ENCODE data around the gene ZNRF3. TPM values are rescaled to one million over a fixed set of nuclear protein-coding genes. Genes with fewer than 3 reads are reported as not detected.
A peak's percentile ranks its signal among the peaks of the same experiment; 100 is the strongest.

ZNRF3 gene
- total and polyA plus RNA-seq, 12 donors, result 1.8 to 7.7 (median 6.2) TPM

DNA sequence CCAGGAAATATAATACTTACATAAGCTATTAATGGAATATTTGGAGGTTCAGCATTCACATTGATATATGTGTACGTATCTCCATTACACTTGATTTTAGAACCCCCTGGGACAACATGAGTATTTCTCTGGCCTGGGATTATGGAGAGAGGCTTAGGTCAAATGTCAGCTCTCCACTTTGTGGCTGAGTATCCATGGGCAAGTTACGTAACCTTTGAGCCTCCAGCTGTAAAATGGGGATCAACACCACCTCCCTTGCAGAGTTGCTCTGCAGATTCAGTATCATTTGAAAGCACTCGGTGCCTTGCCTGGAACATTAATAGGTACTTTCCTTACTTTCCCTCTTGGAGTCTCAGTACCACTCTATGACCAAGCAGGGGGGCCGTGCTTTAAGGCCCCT is 145.1 kb downstream of the ZNRF3 start:
- H3K9me3 ChIP-seq, result no peaks in the 10 kb centered on the region
- TF ChIP-seq, protein P1, sequence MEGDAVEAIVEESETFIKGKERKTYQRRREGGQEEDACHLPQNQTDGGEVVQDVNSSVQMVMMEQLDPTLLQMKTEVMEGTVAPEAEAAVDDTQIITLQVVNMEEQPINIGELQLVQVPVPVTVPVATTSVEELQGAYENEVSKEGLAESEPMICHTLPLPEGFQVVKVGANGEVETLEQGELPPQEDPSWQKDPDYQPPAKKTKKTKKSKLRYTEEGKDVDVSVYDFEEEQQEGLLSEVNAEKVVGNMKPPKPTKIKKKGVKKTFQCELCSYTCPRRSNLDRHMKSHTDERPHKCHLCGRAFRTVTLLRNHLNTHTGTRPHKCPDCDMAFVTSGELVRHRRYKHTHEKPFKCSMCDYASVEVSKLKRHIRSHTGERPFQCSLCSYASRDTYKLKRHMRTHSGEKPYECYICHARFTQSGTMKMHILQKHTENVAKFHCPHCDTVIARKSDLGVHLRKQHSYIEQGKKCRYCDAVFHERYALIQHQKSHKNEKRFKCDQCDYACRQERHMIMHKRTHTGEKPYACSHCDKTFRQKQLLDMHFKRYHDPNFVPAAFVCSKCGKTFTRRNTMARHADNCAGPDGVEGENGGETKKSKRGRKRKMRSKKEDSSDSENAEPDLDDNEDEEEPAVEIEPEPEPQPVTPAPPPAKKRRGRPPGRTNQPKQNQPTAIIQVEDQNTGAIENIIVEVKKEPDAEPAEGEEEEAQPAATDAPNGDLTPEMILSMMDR (IDR thresholded peaks at IDR 0.05), result no peak
- H3K27me3 ChIP-seq, result peaks cover 0 to 26% (median 0%) of the 10 kb centered on the region in 7 donors
- H3K4me1 ChIP-seq, result peaks cover 6 to 45% (median 29%) of the 10 kb centered on the region in 9 donors
- 94 to 96% methylated on average over 4 of the region's 4 CpGs for WGBS, 2 donors
- intact Hi-C loops (cut with DNase I), result no loop called here
- no peak overlapping the region for H3K4me3 ChIP-seq
- ATAC-seq (no peak), DNase-seq (no peak)
- no peaks in the 10 kb centered on the region for H3K36me3 ChIP-seq
- no peak overlapping the region for H3K27ac ChIP-seq

DNA sequence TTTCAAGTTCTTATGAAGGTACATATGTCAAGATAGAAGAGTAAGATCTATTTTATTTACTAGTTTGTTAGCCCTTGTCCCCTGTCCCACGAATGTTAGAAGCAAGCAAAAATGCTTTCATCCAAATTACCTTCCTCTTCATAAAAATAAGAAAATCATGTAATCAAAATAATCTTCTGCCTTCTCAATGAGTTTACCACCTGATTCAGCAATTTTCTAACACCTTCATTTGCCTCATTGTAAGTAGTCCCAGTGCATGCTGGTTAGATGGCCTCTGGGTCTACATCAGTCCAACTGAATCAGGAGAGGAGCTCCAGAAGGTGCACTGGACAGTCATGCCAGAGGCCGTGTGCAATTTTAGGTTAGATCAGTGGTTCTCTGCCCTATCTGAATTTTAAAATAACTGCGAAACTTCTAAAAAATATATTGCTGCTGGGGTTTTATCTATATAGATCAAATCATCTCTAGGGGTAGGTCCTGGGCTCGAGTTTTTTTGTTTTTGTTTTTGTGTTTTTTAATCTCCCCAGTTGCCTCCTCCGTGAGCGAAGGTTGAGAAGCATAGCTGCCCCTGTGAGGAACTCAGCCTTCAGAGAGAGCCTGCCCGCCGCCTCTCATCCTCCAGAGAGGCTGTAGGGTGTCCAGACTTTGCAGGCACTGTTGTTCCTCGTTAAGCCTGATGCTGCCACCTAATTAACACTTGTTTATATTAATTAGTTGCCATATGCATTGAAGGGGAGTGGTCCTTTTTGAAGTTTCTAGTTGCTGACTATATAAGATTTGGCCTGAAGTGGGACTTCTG is 146.0 kb downstream of the ZNRF3 start:
- no peaks in the 10 kb centered on the region for H3K9me3 ChIP-seq
- H3K4me1 ChIP-seq, result peaks cover 6 to 36% (median 20%) of the 10 kb centered on the region in 9 donors
- ATAC-seq (no peak), DNase-seq (no peak)
- intact Hi-C loops (cut with DNase I), result no loop called here
- no peaks in the 10 kb centered on the region for H3K36me3 ChIP-seq
- WGBS, 2 donors, result 96% methylated on average over 9 of the region's 9 CpGs
- H3K4me3 ChIP-seq, result no peak overlapping the region
- peaks cover 0 to 26% (median 0%) of the 10 kb centered on the region in 7 donors for H3K27me3 ChIP-seq
- no peak overlapping the region for H3K27ac ChIP-seq
- TF ChIP-seq, protein P1 (IDR thresholded peaks at IDR 0.05), result no peak

DNA sequence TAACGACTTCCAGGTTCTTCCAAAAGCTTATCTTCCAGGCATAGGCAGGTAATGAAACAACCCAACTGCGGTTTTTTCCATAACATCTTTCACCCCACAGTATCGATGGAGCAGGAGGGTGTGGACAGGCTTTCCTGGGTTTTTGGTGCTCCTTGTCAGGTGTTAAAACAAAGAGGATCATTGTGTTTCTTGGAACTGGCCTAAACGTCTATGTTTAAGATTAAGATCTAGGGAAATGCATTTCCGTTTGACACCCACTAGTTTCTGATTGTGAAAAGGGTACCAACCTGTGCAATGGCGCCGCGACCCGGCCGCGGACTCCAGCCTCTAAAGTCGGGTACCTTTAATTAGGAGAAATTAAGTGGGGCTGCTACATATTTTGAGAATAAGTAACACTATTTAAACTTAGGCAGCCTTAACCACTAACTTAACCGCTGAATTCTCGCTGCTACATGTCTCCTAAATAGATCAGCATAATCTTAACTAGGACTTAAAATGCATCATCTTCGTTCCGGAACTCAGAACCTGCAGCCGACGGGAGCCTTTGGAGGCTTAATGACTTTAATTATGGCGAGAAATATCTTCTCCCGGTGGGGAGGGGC is 146.7 kb downstream of the ZNRF3 start:
- 24 to 29% methylated on average over 20 of the region's 20 CpGs for WGBS, 2 donors

More for the DNA sequence above, 146.7 kb downstream of the ZNRF3 start:
- ATAC-seq (no peak), DNase-seq (no peak)
- intact Hi-C loops (cut with DNase I), result loop anchor here in 3 of 10 donors (2.0 to 10.0 kb wide), 5 partner anchors 111 to 1005 kb away; no protein-coding TSS in a partner anchor
- H3K4me1 ChIP-seq, result peaks cover 6 to 34% (median 20%) of the 10 kb centered on the region in 9 donors
- H3K36me3 ChIP-seq, result no peaks in the 10 kb centered on the region
- H3K27ac ChIP-seq, result peak overlapping the region in 8 of 10 donors; percentile 52 to 84 (median 77)
- H3K9me3 ChIP-seq, result no peaks in the 10 kb centered on the region
- H3K4me3 ChIP-seq, result peak overlapping the region; percentile 15 to 58 (median 51)
- peaks cover 0 to 26% (median 0%) of the 10 kb centered on the region in 7 donors for H3K27me3 ChIP-seq
- TF ChIP-seq, protein P1 (IDR thresholded peaks at IDR 0.05), result peak in 2 of 9 donors; percentile 4 to 14
